HG02840 (cell line): Measurements from ENCODE around the gene SKOR2.
A peak's percentile ranks its signal among the peaks of the same experiment; 100 is the strongest.
"Not testable (repeated sequence)": the region's sequence is repeated elsewhere in the genome, so short reads cannot be mapped to it uniquely, and the experiment has no call there.

Experiments
- ATAC-seq: cut with Tn5 transposase; IDR thresholded peaks from one replicate; pipeline ENCODE4 v1.9.1; 2021; ENCODE audit warnings: mild to moderate bottlenecking, moderate library complexity, moderate number of reproducible peaks; ENCODE audit not compliant: unreplicated experiment, low FRiP score

Gene SKOR2

DNA sequence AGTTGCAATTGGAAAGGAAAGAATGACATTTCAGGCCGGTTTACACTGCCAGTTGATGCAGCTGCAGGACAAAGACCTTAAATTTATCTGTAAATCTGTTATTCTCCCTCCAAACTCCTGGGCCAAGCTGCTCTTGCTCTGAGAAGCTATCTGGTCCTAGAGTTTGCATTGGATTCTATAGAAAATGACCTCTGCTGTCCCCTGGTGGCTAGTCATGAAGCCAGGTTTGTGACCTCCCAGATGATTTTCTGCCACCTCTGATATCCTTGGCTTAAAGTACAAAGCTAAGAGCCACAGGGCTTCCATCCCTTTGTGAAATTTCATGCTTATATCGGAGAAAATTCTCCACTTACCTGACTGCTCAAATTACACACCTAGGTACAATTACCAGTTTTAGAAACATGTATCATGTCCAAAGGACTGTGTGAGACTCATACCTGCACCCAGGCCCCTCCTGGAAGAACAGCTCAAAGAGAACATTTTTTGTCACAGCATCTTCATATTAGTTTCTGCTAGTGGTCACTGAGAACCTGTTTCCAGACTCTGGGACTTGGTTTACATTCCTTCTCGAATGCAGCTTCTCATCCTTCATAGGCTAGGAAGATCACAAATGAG is 46.4 kb downstream of the SKOR2 start:
- no peak for ATAC-seq

GRCh38 chr18:47203626-47204464 is 47.6 kb downstream of the SKOR2 start:
- no peak for ATAC-seq

DNA sequence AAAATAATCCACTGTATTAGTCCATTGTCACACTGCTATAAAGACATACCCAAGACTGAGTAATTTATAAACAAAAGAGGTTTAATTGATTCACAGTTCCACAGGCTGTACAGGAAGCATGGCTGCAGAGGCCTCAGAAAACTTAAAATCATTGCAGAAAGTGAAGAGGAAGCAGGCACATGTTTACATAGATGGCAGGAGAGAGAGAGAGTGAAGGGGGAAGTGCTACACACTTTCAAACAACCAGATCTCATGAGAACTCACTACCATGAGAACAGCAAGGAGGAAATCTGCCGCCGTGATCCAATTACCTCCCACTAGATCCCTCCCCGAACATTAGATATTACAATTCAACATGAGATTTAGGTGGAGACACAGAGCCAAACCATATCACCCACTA is 55.5 kb downstream of the SKOR2 start:
- ATAC-seq: not testable (repeated sequence)

DNA sequence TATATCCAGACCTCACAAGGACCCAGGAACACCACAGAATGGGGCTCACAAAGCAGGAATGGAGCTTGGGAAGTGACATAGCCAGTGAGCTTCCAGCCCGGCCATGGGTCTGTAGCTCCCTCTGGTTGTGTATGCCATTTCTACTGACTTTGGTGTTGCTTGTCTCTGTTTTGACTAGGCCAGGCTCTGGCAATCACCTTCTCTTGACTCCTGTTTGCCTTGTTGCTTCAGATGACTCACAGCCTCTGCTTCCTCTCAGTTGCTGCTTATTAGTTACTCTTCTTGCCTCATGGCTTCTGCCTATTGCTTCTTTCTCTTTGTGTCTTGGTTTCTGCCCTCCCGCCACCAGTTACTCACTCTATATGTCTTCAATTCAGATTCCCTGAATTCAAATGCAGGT is 59.5 kb downstream of the SKOR2 start:
- ATAC-seq: no peak

- no peak for ATAC-seq
Measured at GRCh38 chr18:47187721-47188120, 63.7 kb downstream of the SKOR2 start.

DNA sequence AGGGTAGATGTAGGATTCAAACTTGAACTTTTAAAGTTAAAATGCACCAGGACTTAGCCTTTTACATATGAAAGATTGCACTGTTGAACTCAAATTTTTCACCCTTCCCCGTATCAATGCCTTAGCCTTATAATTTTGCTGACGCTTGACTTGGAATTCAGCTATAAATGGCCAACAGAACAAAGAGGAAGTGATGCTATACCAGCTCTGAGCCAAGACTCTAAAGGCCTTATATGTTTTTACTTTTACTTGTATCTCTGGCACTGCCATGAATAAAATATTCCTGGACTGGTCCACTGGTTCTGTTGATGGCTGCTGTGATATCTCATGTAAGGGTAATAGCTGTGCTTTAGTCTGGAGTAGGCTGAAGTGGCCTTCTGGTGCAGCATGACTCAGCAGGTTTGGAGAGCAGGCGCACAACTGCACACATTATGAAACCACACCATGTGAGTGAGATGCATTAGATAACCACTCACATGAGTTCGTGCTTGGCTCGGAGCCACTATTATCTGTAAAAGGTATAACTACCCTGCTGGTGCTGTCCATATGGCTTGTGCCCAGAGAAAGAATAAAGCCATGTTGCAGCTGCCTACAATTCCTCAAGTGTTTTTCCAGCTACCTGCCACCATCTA is 66.9 kb downstream of the SKOR2 start:
- no peak for ATAC-seq

- not testable (repeated sequence) for ATAC-seq
Measured at GRCh38 chr18:47182156-47182555, 69.3 kb downstream of the SKOR2 start.

DNA sequence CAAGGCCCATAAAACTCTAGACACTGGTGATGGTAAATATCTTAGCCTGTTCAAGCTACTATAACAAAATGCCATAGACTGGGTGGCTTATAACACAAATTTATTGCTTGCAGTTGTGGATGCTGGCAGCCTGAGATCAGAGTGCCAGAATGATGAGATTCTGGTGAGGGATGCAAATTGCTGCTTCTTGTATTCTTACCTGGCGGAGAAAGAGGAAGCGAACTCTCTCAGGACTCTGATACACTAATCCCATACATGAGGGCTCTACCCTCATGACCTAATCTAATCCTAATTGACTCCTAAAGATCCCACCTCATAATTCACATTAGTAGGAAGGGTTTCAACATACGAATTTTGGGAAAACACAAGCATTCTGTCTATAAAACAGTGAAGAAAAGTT is 70.7 kb downstream of the SKOR2 start:
- no peak for ATAC-seq

GRCh38 chr18:47179520-47179919 is 71.9 kb downstream of the SKOR2 start:
- ATAC-seq: no peak

DNA sequence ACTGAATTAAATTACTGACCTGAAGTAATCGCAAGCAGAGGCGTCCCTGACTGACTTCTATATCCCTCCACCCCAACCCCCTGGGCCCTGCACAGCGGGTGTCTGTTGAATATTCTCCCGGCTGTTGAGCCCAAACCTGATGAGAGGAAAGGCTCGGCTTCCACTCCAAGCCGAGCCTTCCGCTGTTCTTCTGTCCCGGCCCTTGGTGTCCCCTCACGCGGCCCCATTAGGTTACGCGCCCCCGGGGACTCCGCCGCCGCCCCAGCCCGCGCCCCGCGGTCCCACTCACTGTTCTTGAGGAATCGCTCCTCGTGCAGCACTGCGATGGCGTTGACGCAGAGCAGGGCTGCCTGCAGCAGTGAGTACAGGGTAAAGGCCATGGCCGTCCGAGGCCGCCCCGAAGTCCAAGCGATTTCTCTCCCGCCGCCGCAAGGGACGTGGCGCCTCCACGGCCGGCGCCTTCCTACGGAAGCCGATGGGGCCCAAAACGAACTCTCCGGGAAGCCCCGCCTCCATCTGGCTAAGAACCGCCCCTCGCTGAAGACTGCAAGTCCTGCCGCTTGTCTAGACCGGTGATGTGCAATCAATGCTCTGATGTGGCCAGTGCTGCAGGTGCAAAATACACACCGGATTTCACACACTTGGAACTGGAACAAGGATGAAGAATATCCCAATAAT is 75.4 kb downstream of the SKOR2 start, which contains the start of gene IER3IP1:
Gene IER3IP1, minus strand, starts transcription at position 467 of the 678 bp plus-strand sequence. Its CDS starts 87 bp downstream, at position 380.
- peak; percentile 68 for ATAC-seq

- ATAC-seq: no peak
Measured at GRCh38 chr18:47175283-47175897, 76.1 kb downstream of the SKOR2 start.

DNA sequence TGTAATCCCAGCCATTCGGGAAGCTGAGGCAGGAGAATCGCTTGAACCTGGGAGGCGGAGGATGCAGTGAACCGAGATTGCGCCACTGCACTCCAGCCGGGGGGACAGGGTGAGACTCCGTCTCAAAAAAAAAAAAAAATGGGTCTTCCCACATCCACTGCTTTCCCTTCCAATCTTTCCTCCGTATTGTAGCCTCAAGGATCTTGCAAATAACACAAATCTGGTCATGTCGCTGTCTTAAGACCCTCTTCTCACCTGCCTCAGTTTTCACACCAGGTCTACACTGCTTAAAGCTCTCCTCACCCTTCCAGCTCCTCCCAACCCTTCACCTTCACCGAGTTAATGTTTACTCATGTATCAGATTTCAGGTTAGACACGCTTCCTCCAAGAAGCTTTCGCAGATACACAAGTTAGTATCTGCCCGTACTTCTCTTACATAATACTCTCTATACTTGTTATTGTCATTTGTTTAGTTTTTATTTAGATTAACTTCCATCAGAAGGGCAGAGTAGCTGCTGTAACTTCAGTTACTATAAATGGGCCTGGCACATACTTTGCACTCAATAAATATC is 76.8 kb downstream of the SKOR2 start:
- ATAC-seq: no peak

- ATAC-seq: no peak
Measured at GRCh38 chr18:47172476-47172875, 79.0 kb downstream of the SKOR2 start.

DNA sequence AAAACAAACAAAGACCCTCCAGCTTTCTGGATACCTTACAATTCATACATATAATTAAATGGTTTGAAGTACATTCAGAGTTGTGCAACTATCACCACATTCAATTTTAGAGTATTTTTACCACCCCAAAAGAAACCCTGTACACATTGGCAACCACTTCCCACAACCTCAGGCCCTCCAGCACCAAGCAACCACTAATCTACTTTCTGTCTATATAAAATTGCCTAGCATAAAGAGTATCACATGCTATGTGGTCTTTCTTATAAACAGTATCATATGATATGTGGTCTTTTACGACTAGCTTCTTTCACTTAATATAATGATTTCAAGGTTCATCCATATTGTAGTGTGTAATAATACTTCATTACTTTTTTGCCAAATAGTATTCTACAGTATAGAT is 82.5 kb downstream of the SKOR2 start:
- no peak for ATAC-seq

- no peak for ATAC-seq
Measured at GRCh38 chr18:47168509-47168908, 83.0 kb downstream of the SKOR2 start.

DNA sequence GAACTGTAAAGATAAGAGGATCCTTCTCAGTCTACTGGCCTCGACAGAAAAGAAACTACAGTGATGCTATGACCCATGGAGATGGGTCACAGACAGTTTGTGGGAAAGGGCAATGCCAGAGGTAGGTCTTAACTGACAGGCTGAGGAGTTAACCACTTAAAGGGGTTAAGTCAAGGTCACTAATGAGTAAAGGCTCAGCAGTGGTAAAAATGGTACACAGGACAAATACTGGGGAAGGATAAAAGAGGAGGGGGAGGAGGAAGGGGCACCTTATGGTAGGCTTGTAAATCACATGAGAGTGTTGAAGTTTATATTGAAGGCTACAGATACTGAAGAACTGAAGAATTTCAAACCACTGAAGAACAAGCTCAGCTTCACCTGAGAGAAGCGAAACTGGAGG is 85.2 kb downstream of the SKOR2 start:
- ATAC-seq: no peak

GRCh38 chr18:47163241-47163640 is 88.2 kb downstream of the SKOR2 start:
- ATAC-seq: peak; percentile 74

- no peak for ATAC-seq
Measured at GRCh38 chr18:47160256-47160655, 91.2 kb downstream of the SKOR2 start.

DNA sequence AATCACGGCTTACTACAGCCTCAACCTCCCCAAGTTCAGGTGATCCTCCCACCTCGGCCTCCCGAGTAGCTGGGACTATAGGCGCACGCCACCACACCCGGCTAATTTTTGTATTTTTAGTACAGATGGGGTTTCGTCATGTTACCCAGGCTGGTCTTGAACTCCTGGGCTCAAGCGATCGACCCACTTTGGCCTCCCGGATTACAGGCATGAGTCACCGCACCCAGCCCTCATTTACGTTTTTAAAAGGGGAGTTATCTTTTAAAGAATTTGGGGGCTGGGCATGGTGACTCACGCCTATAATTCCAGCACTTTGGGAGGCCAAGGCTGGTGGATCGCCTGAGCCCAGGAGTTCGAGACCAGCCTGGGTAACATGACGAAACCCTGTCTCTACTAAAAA is 93.1 kb downstream of the SKOR2 start:
- not testable (repeated sequence) for ATAC-seq
